Heart left ventricle (tissue), 16 donors: Measurements from ENCODE around the gene USP17L11. TPM values are rescaled to one million over a fixed set of nuclear protein-coding genes. Genes with fewer than 3 reads are reported as not detected.
"Not testable (repeated sequence)": the region's sequence is repeated elsewhere in the genome, so short reads cannot be mapped to it uniquely, and the experiment has no call there.

ENCODE experiments used
- ATAC-seq, 4 donors: fragments of 200-7000 bp; cut with Tn5 transposase; one replicate each; pipeline ENCODE4 v1.9.1; 2020 to 2022; ENCODE audit warnings: moderate library complexity in 4 of 4, mild to moderate bottlenecking in 3 of 4, moderate number of reproducible peaks in 1 of 4
- DNase-seq, 5 donors: peaks; one replicate each; pipeline ENCODE4 v3.0.0-alpha.2; 2020
- H3K27ac ChIP-seq, 12 donors: fragments of 200-600 bp; sonication (generic) in 4 of 12; one replicate each; pipeline versions ENCODE4 v1.5.0 to v1.8.0; 2016 to 2022; ENCODE audit warnings: mild to moderate bottlenecking in 2 of 12
- H3K27me3 ChIP-seq, 9 donors: fragments of 200-600 bp; sonication (generic) in 2 of 9; one replicate each; pipeline versions ENCODE4 v1.5.1 to v1.8.0; 2016 to 2022; ENCODE audit warnings: mild to moderate bottlenecking in 3 of 9
- H3K36me3 ChIP-seq, 9 donors: fragments of 200-600 bp; sonication (generic) in 2 of 9; one replicate each; pipeline versions ENCODE4 v1.5.0 to v1.8.0; 2018 to 2022; ENCODE audit warnings: mild to moderate bottlenecking in 2 of 9
- H3K4me1 ChIP-seq, 12 donors: fragments of 200-600 bp; sonication (generic) in 4 of 12; one replicate each; pipeline versions ENCODE4 v1.5.0 to v1.8.0; 2016 to 2022; ENCODE audit warnings: mild to moderate bottlenecking in 3 of 12
- H3K4me3 ChIP-seq, 12 donors: fragments of 200-600 bp; sonication (generic) in 4 of 12; one replicate each; pipeline versions ENCODE4 v1.5.0 to v1.8.0; 2017 to 2022; ENCODE audit warnings: mild to moderate bottlenecking in 9 of 12, moderate library complexity in 4 of 12
- H3K9me3 ChIP-seq, 12 donors: fragments of 200-600 bp; sonication (generic) in 4 of 12; one replicate each; pipeline versions ENCODE4 v1.5.0 to v1.8.0; 2016 to 2022; ENCODE audit warnings: mild to moderate bottlenecking in 1 of 12
- WGBS, 4 donors: extraction: QIAGEN DNeasy Blood & Tissue Kit in 2 of 4; methylation state at CpG; one replicate each; pipeline versions ENCODE4 v1.1.5 to v1.1.7; 2013 to 2018; 5-methylcytosine and 5-hydroxymethylcytosine counted together
- intact Hi-C, 10 donors: fragments of 100-400 bp; cut with DNase I; formaldehyde crosslinking; loops; one replicate each; pipeline versions ENCODE4 v1.11.1 to v1.14.2; 2022
- long read RNA-seq, 3 donors: library from polyadenylated mRNA; unstranded; transcript quantifications; one replicate each; pipeline ENCODE4 v2.0.0, GENCODE V29; 2020 to 2021
- polyA plus RNA-seq, 2 donors: library from polyadenylated mRNA; stranded (reverse); fragments of 200-250 nt; gene quantifications; one replicate each; pipeline ENCODE4 v1.2.3, GENCODE V29; 2013
- total RNA-seq, 9 donors: library from RNA; depleted of rRNA in 2 of 9; stranded (reverse); fragments of >200 nt in 2 of 9; fragmentation: NEBNext Ultra II Directional in 3 of 9; extraction: Animal tissue kit (Norgen Biotek cat#: 25700) in 3 of 9; gene quantifications; one replicate each; pipeline versions ENCODE4 v1.1.0 to v1.2.4, GENCODE V29; 2016 to 2023
- TF ChIP-seq, protein P1 (sequence below), 12 donors: fragments of 200-600 bp; sonication (generic) in 4 of 12; IDR thresholded peaks; one replicate each; pipeline versions ENCODE4 v1.5.0 to v1.8.0; 2018 to 2022; ENCODE audit warnings: antibody characterized with exemption in 12 of 12, mild to moderate bottlenecking in 5 of 12
- donor health status: ischemic (EF 13 %, LVEDD 7.1; RV severe dilation, severe dysfunction).
- donor health status: healthy with polysubstance abuse.
- donor health status: DM: no; HTN: yes; CAD: no.
- donor health status: DM: no; HTN: no; CAD: no.
- donor health status: ischemic (EF 25% LVEDD 6.9; RV normal size, moderate dysfunction).
- donor health status: ischemic (EF 25% LVEDD 5.7; RV mildly dilated, moderate dysfunction).
- donor health status: healthy.
- donor health status: DM: yes; HTN: yes; CAD: no.
- donor health status: ischemic (EF 35%, LVEDD 5.7; RV mildly dilated, moderate dysfunction).
- donor health status: nonischemic (EF 11% LVEDD 7.7; RV severe dilation, severe dysfunction).
- donor health status: DM: yes; HTN: yes; CAD: no.
- donor health status: PGD.
- donor health status: ischemic (EF 29% LVEDD 5.4; RV normal size, mild dysfunction).
- donor health status: nonischemic (EF 23%, LVEDD 6.1; RV moderate dilation, normal function).

Gene USP17L11
- total RNA-seq (not detected), polyA plus RNA-seq (not detected)
- long read RNA-seq, donor 1, result 0 reads
- long read RNA-seq, donor 2, result 0 reads
- long read RNA-seq, donor 3, result 0 reads

DNA sequence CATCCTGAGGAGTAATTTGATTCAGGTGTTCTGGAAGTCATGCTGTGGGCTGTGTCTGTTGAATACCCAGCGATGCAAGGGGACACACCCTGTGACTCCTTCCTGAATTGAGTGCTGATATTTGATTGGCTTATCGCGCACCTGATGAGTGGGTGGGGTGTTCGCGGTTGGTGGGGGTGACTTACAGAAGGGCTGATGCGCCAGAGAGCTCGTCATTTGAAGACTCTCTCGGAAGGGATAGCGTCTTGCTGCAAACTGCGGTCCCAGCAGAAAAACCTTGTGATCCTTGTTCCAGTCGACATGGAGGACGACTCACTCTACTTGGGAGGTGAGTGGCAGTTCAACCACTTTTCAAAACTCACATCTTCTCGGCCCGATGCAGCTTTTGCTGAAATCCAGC, at the start of gene USP17L11:
TSS of gene USP17L11 (plus strand) at position 301 of the 400 bp plus-strand sequence. CDS start at position 301, 0 bp downstream.
- H3K9me3 ChIP-seq, H3K4me1 ChIP-seq, intact Hi-C loops, H3K27ac ChIP-seq, ATAC-seq, H3K36me3 ChIP-seq, DNase-seq, H3K27me3 ChIP-seq, H3K4me3 ChIP-seq: not testable (repeated sequence)
- WGBS, 4 donors, result 90 to 100% methylated on average over 1 to 12 of the region's 14 CpGs; no CpG with 5 or more reads in 2 of the 4 donors

DNA sequence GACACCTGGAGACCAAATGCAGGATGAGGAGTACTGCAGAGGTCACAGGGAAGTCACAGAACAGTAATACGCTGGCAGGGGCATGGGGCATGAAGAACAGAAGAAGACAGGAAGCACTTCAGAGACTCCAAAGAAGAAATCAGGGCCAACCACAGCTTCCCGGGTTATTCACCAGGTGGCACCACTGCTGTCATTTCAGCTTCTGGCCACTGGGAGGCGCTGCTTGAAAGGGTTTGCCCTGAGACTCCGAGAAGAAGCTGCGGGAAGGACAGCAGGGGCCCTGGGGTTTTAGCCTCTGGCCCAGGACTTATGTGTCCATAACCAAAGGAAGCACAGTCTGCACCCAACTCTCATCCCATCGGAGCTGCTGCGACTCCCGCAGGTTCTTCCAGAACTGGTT, 49.2 kb upstream of the USP17L11 start:
- DNase-seq, H3K36me3 ChIP-seq, H3K4me3 ChIP-seq, H3K9me3 ChIP-seq, ATAC-seq, H3K27me3 ChIP-seq, H3K4me1 ChIP-seq, H3K27ac ChIP-seq, intact Hi-C loops: not testable (repeated sequence)
- TF ChIP-seq, protein P1, sequence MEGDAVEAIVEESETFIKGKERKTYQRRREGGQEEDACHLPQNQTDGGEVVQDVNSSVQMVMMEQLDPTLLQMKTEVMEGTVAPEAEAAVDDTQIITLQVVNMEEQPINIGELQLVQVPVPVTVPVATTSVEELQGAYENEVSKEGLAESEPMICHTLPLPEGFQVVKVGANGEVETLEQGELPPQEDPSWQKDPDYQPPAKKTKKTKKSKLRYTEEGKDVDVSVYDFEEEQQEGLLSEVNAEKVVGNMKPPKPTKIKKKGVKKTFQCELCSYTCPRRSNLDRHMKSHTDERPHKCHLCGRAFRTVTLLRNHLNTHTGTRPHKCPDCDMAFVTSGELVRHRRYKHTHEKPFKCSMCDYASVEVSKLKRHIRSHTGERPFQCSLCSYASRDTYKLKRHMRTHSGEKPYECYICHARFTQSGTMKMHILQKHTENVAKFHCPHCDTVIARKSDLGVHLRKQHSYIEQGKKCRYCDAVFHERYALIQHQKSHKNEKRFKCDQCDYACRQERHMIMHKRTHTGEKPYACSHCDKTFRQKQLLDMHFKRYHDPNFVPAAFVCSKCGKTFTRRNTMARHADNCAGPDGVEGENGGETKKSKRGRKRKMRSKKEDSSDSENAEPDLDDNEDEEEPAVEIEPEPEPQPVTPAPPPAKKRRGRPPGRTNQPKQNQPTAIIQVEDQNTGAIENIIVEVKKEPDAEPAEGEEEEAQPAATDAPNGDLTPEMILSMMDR (IDR thresholded peaks at IDR 0.05), result peak in 1 of 12 donors; percentile 41
- WGBS, 4 donors, result 14 to 16% methylated on average over 8 of the region's 8 CpGs; no CpG with 5 or more reads in 2 of the 4 donors

GRCh38 chr4:9169791-9170459, 45.3 kb upstream of the USP17L11 start, which contains the start of gene FAM90A26:
Gene FAM90A26 (plus strand): TSS chr4:9170409. CDS start chr4:9173173, 2,764 bp downstream.
- H3K27ac ChIP-seq, intact Hi-C loops, H3K36me3 ChIP-seq, DNase-seq, ATAC-seq, H3K27me3 ChIP-seq, H3K4me3 ChIP-seq, H3K4me1 ChIP-seq, H3K9me3 ChIP-seq: not testable (repeated sequence)
- WGBS, 4 donors, result 72 to 87% methylated on average over 9 to 10 of the region's 11 CpGs; no CpG with 5 or more reads in 2 of the 4 donors

DNA sequence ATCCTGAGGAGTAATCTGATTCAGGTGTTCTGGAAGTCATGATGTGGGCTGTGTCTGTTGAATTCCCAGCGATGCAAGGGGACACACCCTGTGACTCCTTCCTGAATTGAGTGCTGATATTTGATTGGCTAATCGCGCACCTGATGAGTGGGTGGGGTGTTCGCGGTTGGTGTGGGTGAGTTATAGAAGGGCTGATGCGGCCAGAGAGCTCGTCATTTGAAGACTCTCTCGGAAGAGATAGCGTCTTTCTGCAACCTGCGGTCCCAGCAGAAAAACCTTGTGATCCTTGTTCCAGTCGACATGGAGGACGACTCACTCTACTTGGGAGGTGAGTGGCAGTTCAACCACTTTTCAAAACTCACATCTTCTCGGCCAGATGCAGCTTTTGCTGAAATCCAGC, 4.8 kb upstream of the USP17L11 start, which contains the start of gene USP17L10:
TSS of gene USP17L10 (plus strand) at position 301 of the 400 bp plus-strand sequence. CDS start at position 301, 0 bp downstream.
- H3K36me3 ChIP-seq, H3K4me1 ChIP-seq, intact Hi-C loops, H3K9me3 ChIP-seq, H3K27ac ChIP-seq, ATAC-seq, H3K27me3 ChIP-seq, DNase-seq, H3K4me3 ChIP-seq: not testable (repeated sequence)
- 87 to 88% methylated on average over 4 to 12 of the region's 13 CpGs; no CpG with 5 or more reads in 2 of the 4 donors for WGBS, 4 donors

DNA sequence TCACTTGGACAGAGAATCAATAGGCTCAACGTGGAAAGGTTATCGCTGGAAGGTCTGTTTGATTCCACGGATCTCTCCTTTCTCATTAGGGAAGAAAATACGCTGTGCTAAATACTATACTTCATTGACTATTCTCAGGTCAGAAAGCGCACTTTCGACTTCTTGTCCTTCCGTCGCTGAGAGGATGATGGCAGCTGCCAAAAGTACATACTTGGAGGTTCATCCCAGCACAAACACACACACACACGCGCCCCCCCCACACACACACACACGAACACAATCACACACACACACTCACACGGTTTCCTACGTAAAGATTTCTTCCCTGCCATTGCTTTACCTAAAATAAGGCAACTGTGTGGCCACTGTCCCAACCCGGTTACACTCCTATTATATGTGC, 504 bp upstream of the USP17L11 start:
- H3K4me1 ChIP-seq, H3K9me3 ChIP-seq, H3K36me3 ChIP-seq, ATAC-seq, H3K27ac ChIP-seq, H3K27me3 ChIP-seq, H3K4me3 ChIP-seq, intact Hi-C loops: not testable (repeated sequence)
- DNase-seq, result peak in 2 of 5 donors; percentile 1 to 9
- 67 to 82% (median 79%) methylated on average over 9 to 11 of the region's 14 CpGs for WGBS, 4 donors

GRCh38 chr4:9219852-9220251, 4.6 kb downstream of the USP17L11 start, which contains the start of gene USP17L12:
Gene USP17L12 (plus strand): TSS chr4:9220152. CDS start chr4:9220152, 0 bp downstream.
- ATAC-seq, H3K27me3 ChIP-seq: not testable (repeated sequence)

GRCh38 chr4:9224596-9224995, 9.4 kb downstream of the USP17L11 start, which contains the start of gene USP17L13:
Gene USP17L13 (plus strand): TSS chr4:9224896. CDS start chr4:9224896, 0 bp downstream.
- H3K36me3 ChIP-seq, H3K9me3 ChIP-seq, intact Hi-C loops, DNase-seq, H3K4me3 ChIP-seq, H3K27ac ChIP-seq, H3K4me1 ChIP-seq, H3K27me3 ChIP-seq, ATAC-seq: not testable (repeated sequence)
- WGBS, 4 donors, result no CpG with 5 or more reads among the region's 14 CpGs

More at GRCh38 chr4:9219852-9220251, 4.6 kb downstream of the USP17L11 start, which contains the start of gene USP17L12:
- H3K9me3 ChIP-seq, DNase-seq, intact Hi-C loops, H3K4me1 ChIP-seq, H3K36me3 ChIP-seq, H3K27ac ChIP-seq, H3K4me3 ChIP-seq: not testable (repeated sequence)
- WGBS, 4 donors, result no CpG with 5 or more reads among the region's 13 CpGs

- intact Hi-C loops, H3K9me3 ChIP-seq, H3K4me3 ChIP-seq, H3K4me1 ChIP-seq, H3K27ac ChIP-seq, ATAC-seq, H3K36me3 ChIP-seq, H3K27me3 ChIP-seq: not testable (repeated sequence)
- peak in 1 of 5 donors; percentile 1 for DNase-seq
- 81 to 86% (median 83%) methylated on average over 5 to 6 of the region's 8 CpGs for whole genome bisulfite sequencing, 4 donors
These were observed 15.0 kb downstream of the USP17L11 start for GRCh38 chr4:9230249-9230648.

DNA sequence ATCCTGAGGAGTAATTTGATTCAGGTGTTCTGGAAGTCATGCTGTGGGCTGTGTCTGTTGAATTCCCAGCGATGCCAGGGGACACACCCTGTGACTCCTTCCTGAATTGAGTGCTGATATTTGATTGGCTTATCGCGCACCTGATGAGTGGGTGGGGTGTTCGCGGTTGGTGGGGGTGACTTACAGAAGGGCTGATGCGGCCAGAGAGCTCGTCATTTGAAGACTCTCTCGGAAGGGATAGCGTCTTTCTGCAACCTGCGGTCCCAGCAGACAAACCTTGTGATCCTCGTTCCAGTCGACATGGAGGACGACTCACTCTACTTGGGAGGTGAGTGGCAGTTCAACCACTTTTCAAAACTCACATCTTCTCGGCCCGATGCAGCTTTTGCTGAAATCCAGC, 18.9 kb downstream of the USP17L11 start, which contains the start of gene USP17L15:
TSS of gene USP17L15 (plus strand) at position 301 of the 400 bp plus-strand sequence. CDS start at position 301, 0 bp downstream.
- intact Hi-C loops, H3K4me3 ChIP-seq, H3K9me3 ChIP-seq, H3K4me1 ChIP-seq, H3K27ac ChIP-seq, ATAC-seq, H3K27me3 ChIP-seq, DNase-seq, H3K36me3 ChIP-seq: not testable (repeated sequence)
- WGBS, 4 donors, result no CpG with 5 or more reads among the region's 15 CpGs

DNA sequence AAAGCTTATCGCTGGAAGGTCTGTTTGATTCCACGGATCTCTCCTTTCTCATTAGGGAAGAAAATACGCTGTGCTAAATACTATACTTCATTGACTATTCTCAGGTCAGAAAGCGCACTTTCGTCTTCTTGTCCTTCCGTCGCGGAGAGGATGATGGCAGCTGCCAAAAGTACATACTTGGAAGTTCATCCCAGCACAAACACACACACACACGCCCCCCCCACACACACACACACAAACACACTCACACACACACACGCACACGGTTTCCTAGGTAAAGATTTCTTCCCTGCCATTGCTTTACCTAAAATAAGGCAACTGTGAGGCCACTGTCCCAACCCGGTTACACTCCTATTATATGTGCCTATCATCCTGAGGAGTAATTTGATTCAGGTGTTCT, 23.3 kb downstream of the USP17L11 start:
- not testable (repeated sequence) for H3K36me3 ChIP-seq, ATAC-seq
- WGBS, 4 donors, result 83% methylated on average over 11 of the region's 12 CpGs; no CpG with 5 or more reads in 2 of the 4 donors

More for the DNA sequence above, 23.3 kb downstream of the USP17L11 start:
- H3K27ac ChIP-seq, H3K27me3 ChIP-seq, intact Hi-C loops, H3K4me1 ChIP-seq, H3K4me3 ChIP-seq, H3K9me3 ChIP-seq: not testable (repeated sequence)
- DNase-seq, result peak in 3 of 5 donors; percentile 5 to 70 (median 8)
